Fibroblast of mammary gland (primary cell): ENCODE measurements around the gene F11.

ENCODE experiments used
- DNase-seq: peaks from one replicate; pipeline ENCODE4 v3.0.0-alpha.2; 2010; ENCODE audit warnings: low read depth
- H3K4me3 ChIP-seq: 2 replicates; pipeline ENCODE4 v1.5.1; 2011; ENCODE audit warnings: low read depth, mild to moderate bottlenecking, low read length, moderate library complexity; ENCODE audit not compliant: control insufficient read depth
- TF ChIP-seq, protein P1 (sequence below): conservative IDR thresholded peaks from 2 replicates; pipeline ENCODE4 v1.5.1; 2011; ENCODE audit warnings: low read depth, low read length, inconsistent platforms; ENCODE audit not compliant: control insufficient read depth, insufficient read depth

The F11 gene

DNA sequence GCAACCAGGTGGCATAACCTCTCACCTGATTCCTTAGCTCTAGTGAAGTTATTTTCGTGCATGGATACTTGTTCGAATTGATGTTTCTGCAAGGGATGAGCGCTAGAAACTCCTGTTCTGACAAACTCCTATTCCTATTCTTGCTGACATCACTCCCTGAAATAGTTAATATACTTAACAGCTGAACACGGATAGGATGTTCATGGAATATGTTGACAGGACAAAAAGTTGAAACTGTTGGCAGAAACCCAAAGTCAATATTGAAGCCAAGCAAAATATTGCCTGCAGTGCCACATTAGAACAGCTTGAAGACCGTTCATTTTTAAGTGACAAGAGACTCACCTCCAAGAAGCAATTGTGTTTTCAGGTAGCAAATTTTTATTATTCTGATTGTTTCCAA lies 38.8 kb upstream of the F11 start, which contains the start of gene KLKB1:
Gene KLKB1, plus strand, starts transcription at position 287 of the 400 bp plus-strand sequence. CDS start 689 bp downstream, outside the sequence.
- TF ChIP-seq, protein P1, sequence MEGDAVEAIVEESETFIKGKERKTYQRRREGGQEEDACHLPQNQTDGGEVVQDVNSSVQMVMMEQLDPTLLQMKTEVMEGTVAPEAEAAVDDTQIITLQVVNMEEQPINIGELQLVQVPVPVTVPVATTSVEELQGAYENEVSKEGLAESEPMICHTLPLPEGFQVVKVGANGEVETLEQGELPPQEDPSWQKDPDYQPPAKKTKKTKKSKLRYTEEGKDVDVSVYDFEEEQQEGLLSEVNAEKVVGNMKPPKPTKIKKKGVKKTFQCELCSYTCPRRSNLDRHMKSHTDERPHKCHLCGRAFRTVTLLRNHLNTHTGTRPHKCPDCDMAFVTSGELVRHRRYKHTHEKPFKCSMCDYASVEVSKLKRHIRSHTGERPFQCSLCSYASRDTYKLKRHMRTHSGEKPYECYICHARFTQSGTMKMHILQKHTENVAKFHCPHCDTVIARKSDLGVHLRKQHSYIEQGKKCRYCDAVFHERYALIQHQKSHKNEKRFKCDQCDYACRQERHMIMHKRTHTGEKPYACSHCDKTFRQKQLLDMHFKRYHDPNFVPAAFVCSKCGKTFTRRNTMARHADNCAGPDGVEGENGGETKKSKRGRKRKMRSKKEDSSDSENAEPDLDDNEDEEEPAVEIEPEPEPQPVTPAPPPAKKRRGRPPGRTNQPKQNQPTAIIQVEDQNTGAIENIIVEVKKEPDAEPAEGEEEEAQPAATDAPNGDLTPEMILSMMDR: no peak
- H3K4me3 ChIP-seq: no peak within 1 kb of the TSS
- no peak for DNase-seq

DNA sequence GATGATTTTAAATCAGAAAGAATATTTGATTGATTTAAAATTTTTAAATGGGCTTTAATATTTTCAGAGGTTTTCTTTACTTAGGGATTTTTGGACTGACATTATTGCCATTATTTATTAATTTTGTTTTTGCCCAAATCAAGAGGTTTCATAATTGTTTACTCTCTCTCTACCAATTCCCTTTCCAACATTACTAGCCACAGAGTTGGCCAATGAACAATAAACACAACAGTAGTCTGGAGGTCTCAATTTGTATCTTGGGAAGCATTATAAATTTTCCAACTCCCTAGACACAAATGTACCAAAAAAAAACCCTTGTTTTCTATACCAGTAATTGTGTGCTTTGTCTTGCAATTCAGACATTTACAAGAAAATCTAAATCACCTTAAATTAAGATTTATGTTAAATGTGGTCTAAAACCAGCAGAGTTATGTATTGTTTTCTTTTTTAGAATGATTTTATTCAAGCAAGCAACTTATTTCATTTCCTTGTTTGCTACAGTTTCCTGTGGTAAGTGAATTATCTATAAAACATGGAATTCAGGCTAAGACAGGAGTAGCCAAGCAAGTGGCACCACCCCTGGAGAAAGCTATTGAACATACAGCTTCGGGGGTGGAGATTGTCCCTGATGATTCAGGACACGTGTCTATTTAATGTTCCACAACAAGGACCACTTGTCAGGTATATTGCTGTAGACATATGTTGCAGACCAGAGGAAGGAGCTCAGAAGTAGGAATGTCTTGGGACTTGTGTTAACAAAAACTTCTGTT lies 38.1 kb upstream of the F11 start:
- DNase-seq: no peak
- TF ChIP-seq, protein P1: no peak
- no peak overlapping the region for H3K4me3 ChIP-seq

DNA sequence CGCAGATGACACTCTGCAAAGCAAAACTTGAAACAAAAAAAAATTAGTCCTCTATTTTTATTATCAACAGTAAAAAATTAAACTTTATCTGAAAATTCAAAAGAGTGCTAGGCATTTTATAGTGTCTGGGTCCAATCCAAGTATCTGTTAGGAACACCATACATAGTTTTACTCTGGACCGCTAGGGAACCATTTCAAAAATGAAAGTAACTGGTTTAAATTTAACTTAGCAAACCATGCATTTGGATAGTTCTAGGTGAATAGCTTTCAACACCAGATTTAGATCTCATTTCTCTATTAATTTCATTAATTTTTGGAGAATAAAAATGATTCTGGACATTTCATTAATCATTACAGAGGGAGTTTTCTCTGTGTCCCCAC lies 37.5 kb upstream of the F11 start:
- H3K4me3 ChIP-seq: no peak overlapping the region
- DNase-seq: no peak
- TF ChIP-seq, protein P1: no peak

DNA sequence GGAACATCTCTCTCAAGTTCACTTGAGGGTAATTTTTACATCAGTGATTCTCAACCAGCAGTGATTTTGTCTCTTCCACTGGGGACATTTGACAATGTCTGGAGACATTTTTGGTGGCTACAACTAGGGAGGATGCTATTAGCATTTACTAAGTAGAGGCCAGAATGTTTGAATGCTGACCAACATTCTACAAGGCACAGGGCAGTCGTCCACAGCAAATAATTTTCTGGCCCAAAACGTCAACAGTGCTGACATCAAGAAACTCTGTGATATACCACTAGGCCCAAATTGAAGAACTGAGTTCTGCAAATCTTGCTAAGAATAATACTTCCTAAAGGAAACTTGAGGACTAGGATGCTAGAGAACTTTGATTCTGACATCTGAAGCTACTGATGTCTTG lies 31.6 kb upstream of the F11 start:
- no peak for DNase-seq
- no peak overlapping the region for H3K4me3 ChIP-seq
- TF ChIP-seq, protein P1: no peak

DNA sequence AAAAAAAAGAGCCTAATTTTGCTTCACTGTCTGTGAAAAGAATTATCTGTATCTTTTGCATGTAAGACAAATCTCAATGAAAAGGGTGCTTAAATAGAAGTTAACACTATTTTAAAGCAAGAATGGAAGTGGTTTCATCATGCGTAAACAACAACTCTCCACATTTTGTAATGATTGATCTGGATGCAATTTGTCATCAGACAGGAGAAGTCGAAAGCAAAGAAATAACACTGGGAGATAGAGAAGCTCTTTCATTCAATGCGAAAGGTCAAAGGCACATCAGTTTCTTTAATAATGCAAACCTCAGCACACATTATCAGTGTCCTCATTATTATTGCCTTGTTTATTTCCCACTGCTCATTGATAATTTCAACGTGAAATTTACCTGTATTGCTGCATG lies 29.9 kb upstream of the F11 start:
- TF ChIP-seq, protein P1: no peak
- no peak overlapping the region for H3K4me3 ChIP-seq
- no peak for DNase-seq

DNA sequence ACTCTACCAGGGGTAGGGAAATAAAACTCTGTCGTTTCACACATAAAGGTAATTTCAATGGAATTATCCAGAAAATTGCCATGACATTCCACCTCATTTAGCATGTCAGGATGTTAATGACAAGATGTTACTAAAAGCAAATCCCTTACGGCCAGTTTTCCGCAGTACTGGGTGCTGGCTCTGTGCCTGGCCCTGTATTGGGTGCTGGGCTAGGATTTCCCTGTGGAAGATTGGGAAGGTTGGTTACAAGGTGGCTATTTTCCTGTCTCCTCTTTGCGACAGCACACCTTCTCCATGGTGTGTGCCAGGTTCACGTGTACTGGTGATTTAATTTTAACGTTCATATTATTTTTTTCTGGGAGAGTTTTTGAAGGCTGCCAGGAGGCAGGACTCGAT lies 25.5 kb upstream of the F11 start:
- DNase-seq: no peak
- TF ChIP-seq, protein P1: no peak
- no peak overlapping the region for H3K4me3 ChIP-seq
